Smooth muscle cell (in vitro differentiated cells): ENCODE measurements around the gene CLCN1. TPM values are rescaled to one million over a fixed set of nuclear protein-coding genes. Genes with fewer than 3 reads are reported as not detected.

Experiments used
- DNase-seq: peaks from one replicate; lab custom pipeline; 2025; ENCODE audit not compliant: unreplicated experiment; lab: John Stamatoyannopoulos, UW
- H2AFZ ChIP-seq: fragments of 200-600 bp; sonication (generic); 2 replicates; pipeline ENCODE4 v1.6.0; 2016; ENCODE audit warnings: antibody characterized with exemption, low read depth, mild to moderate bottlenecking
- H3F3A ChIP-seq: fragments of 200-600 bp; sonication (generic); 2 replicates; pipeline ENCODE4 v1.6.0; 2017; ENCODE audit warnings: antibody characterized with exemption, low read depth
- H3K27ac ChIP-seq: fragments of 200-600 bp; sonication (generic); 2 replicates; pipeline ENCODE4 v1.5.1; 2016; ENCODE audit warnings: low read depth, mild to moderate bottlenecking
- H3K27me3 ChIP-seq: fragments of 200-600 bp; sonication (generic); 2 replicates; pipeline ENCODE4 v1.6.1; 2016; ENCODE audit warnings: low read depth, mild to moderate bottlenecking
- H3K36me3 ChIP-seq: fragments of 200-600 bp; sonication (generic); 2 replicates; pipeline ENCODE4 v1.5.1; 2016; ENCODE audit warnings: low read depth
- H3K4me1 ChIP-seq: fragments of 200-600 bp; sonication (generic); 2 replicates; pipeline ENCODE4 v1.5.1; 2016; ENCODE audit warnings: low read depth
- H3K4me2 ChIP-seq: fragments of 200-600 bp; sonication (generic); 2 replicates; pipeline ENCODE4 v1.6.0; 2016; ENCODE audit warnings: mild to moderate bottlenecking
- H3K4me3 ChIP-seq: fragments of 200-600 bp; sonication (generic); 2 replicates; pipeline ENCODE4 v1.5.1; 2016; ENCODE audit warnings: mild to moderate bottlenecking
- H3K79me2 ChIP-seq: fragments of 200-600 bp; sonication (generic); 2 replicates; pipeline ENCODE4 v1.6.0; 2016; ENCODE audit warnings: low read depth, mild to moderate bottlenecking
- H3K9ac ChIP-seq: fragments of 200-600 bp; sonication (generic); 2 replicates; pipeline ENCODE4 v1.6.0; 2016; ENCODE audit warnings: low read depth
- H3K9me3 ChIP-seq: fragments of 200-600 bp; sonication (generic); replicated peaks from 2 replicates; pipeline ENCODE4 v1.5.1; 2016; ENCODE audit warnings: low read depth
- H4K20me1 ChIP-seq: fragments of 200-600 bp; sonication (generic); 2 replicates; pipeline ENCODE4 v1.6.0; 2016; ENCODE audit warnings: low read depth
- CTCF ChIP-seq: fragments of 200-600 bp; sonication (generic); IDR thresholded peaks from 2 replicates; pipeline ENCODE4 v1.5.1; 2017; ENCODE audit warnings: borderline replicate concordance, mild to moderate bottlenecking, antibody characterized with exemption; ENCODE audit not compliant: insufficient read depth, poor library complexity, severe bottlenecking
- WGBS: methylation state at CpG from one replicate; pipeline ENCODE4 v1.1.7; 2016; ENCODE audit warnings: low lambda C conversion rate; 5-methylcytosine and 5-hydroxymethylcytosine counted together
- polyA plus RNA-seq: library from polyadenylated mRNA; unstranded; fragments of >200 nt; fragmentation: Nextera tagmentation; extraction: Ambion mirVana; gene quantifications from 2 replicates; pipeline ENCODE4 v1.2.1, GENCODE V29; 2016
- total RNA-seq: library from RNA; depleted of rRNA; stranded (reverse); fragments of >200 nt; gene quantifications from 2 replicates; pipeline ENCODE4 v1.2.3, GENCODE V29; 2014

CLCN1 gene
- total and polyA plus RNA-seq, 2 experiments from 2014 or later: not detected

DNA sequence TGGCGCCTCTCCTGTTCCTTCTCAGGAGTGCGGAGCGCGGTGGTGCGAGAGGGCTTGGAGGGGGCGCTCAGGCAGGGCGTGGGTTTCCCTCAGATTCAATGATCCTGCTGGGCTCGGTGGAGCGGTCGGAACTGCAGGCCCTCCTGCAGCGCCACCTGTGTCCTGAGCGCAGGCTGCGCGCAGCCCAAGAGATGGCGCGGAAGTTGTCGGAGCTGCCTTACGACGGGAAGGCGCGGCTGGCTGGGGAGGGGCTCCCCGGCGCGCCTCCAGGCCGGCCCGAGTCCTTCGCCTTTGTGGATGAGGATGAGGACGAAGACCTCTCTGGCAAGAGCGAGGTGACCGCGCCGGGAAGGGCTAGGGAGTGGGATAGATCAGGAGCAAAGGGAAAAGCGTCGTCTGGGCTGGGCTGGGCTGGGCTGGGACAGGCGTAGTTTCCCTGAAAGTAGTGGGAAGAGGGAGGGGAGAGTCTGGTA lies 29.6 kb downstream of the CLCN1 start:
- no peaks in the 10 kb centered on the region for H4K20me1 ChIP-seq
- H3F3A ChIP-seq: no peaks in the 10 kb centered on the region
- H3K36me3 ChIP-seq: no peaks in the 10 kb centered on the region
- H3K27ac ChIP-seq: no peak overlapping the region
- whole genome bisulfite sequencing: 3% methylated on average over 32 of the region's 35 CpGs
- no peaks in the 10 kb centered on the region for H3K9me3 ChIP-seq
- peaks cover 19% of the 10 kb centered on the region for H3K27me3 ChIP-seq
- H2AFZ ChIP-seq: peak overlapping the region; percentile 95
- no peak overlapping the region for H3K9ac ChIP-seq
- no peaks in the 10 kb centered on the region for H3K79me2 ChIP-seq
- H3K4me2 ChIP-seq: peak overlapping the region; percentile 84
- H3K4me1 ChIP-seq: peaks cover 3% of the 10 kb centered on the region
- no peak for DNase-seq
- TF ChIP-seq CTCF: peak; percentile 39
- H3K4me3 ChIP-seq: peak overlapping the region; percentile 43

GRCh38 chr7:143346018-143346417 lies 30.1 kb downstream of the CLCN1 start:
- Histone ChIP-seq H3K27me3 (peaks cover 19% of the 10 kb centered on the region), H4K20me1 (no peaks in the 10 kb centered on the region), H2AFZ (no peak overlapping the region), H3K79me2 (no peaks in the 10 kb centered on the region), H3K27ac (no peak overlapping the region), H3K9ac (no peak overlapping the region), H3K4me2 (no peak overlapping the region), H3K4me3 (no peak overlapping the region), H3F3A (no peaks in the 10 kb centered on the region), H3K36me3 (no peaks in the 10 kb centered on the region), H3K4me1 (peaks cover 3% of the 10 kb centered on the region), H3K9me3 (no peaks in the 10 kb centered on the region)
- no peak for TF ChIP-seq CTCF
- 89% methylated on average over 4 of the region's 4 CpGs for WGBS
- DNase-seq: no peak

GRCh38 chr7:143347950-143348349 lies 32.0 kb downstream of the CLCN1 start:
- no peak overlapping the region for H3K4me2 ChIP-seq
- peaks cover 13% of the 10 kb centered on the region for H3K4me1 ChIP-seq
- H4K20me1 ChIP-seq: no peaks in the 10 kb centered on the region
- no peak for DNase-seq
- 76% methylated on average over 5 of the region's 5 CpGs for WGBS
- no peak overlapping the region for H3K27ac ChIP-seq
- H3K4me3 ChIP-seq: no peak overlapping the region
- no peak overlapping the region for H3K9ac ChIP-seq
- H3K79me2 ChIP-seq: no peaks in the 10 kb centered on the region
- no peak for TF ChIP-seq CTCF
- H3K36me3 ChIP-seq: no peaks in the 10 kb centered on the region
- H3K9me3 ChIP-seq: no peaks in the 10 kb centered on the region
- peaks cover 19% of the 10 kb centered on the region for H3K27me3 ChIP-seq
- H3F3A ChIP-seq: no peaks in the 10 kb centered on the region
- no peak overlapping the region for H2AFZ ChIP-seq

DNA sequence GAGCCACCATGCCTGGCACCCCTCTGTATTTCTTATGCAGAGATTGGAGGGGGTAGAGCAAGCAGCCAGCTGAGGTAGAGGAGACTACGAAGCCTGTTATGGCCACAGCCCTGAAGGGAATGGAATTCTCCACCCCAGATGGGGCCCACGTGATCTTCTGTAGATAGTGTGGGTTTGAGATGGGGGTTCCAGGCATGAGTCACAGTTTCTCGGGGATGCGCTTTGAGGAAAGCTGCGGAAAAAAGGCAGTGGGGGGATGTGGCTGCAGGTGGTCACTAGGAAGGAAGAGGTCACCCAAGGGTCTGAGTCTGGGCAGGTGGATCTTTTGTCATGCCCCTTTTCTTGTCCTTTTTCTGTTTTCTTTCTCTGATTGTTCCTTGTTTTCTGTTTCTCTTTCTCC lies 35.1 kb downstream of the CLCN1 start:
- TF ChIP-seq CTCF: no peak
- Histone ChIP-seq H4K20me1 (no peaks in the 10 kb centered on the region), H3F3A (no peaks in the 10 kb centered on the region), H3K79me2 (no peaks in the 10 kb centered on the region), H3K27me3 (peaks cover 8% of the 10 kb centered on the region), H3K9ac (no peak overlapping the region), H3K4me3 (no peak overlapping the region), H2AFZ (no peak overlapping the region), H3K9me3 (no peaks in the 10 kb centered on the region), H3K36me3 (no peaks in the 10 kb centered on the region), H3K4me2 (no peak overlapping the region), H3K27ac (no peak overlapping the region), H3K4me1 (peaks cover 15% of the 10 kb centered on the region)
- WGBS: 60% methylated on average over 5 of the region's 5 CpGs
- no peak for DNase-seq
